ENCODE data around the gene FBP1.

DNA sequence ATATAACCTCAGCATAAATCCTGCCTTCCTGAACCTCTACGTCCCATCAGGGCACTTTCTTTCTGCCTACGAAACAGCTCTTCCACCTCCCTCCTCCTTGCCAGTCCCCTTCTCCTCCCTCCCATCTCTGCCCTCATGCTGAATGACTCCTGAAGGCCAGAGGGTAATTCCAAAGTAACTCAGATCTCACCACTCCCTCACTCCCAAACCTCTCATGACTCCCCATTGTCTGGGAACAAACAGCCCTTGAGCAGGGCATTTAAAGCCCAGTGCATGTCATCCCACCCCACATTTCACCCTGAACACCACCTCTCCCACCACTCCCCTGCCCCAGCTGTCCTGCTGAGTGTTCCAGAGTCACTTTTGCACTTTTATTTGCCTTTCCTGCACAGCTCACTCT, 8.9 kb upstream of the FBP1 start:
- TF ChIP-seq, protein P1, sequence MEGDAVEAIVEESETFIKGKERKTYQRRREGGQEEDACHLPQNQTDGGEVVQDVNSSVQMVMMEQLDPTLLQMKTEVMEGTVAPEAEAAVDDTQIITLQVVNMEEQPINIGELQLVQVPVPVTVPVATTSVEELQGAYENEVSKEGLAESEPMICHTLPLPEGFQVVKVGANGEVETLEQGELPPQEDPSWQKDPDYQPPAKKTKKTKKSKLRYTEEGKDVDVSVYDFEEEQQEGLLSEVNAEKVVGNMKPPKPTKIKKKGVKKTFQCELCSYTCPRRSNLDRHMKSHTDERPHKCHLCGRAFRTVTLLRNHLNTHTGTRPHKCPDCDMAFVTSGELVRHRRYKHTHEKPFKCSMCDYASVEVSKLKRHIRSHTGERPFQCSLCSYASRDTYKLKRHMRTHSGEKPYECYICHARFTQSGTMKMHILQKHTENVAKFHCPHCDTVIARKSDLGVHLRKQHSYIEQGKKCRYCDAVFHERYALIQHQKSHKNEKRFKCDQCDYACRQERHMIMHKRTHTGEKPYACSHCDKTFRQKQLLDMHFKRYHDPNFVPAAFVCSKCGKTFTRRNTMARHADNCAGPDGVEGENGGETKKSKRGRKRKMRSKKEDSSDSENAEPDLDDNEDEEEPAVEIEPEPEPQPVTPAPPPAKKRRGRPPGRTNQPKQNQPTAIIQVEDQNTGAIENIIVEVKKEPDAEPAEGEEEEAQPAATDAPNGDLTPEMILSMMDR (IDR thresholded peaks at IDR 0.05), result no peak
- TF ChIP-seq POLR2A (IDR thresholded peaks at IDR 0.05), result no peak

Data from body of pancreas (tissue), 4 donors.